ENCODE measurements around the gene CALML5.

The CALML5 gene

GRCh38 chr10:5460468-5461202, 38.7 kb downstream of the CALML5 start:
- no peak for DNase-seq

- no peak for DNase-seq
Observed at GRCh38 chr10:5458949-5459747, 40.2 kb downstream of the CALML5 start.

GRCh38 chr10:5458425-5458824, 40.9 kb downstream of the CALML5 start:
- DNase-seq, result no peak

- no peak for DNase-seq
Observed at GRCh38 chr10:5457741-5458140, 41.6 kb downstream of the CALML5 start.

- DNase-seq, result no peak
Observed at GRCh38 chr10:5456563-5456962, 42.8 kb downstream of the CALML5 start.

GRCh38 chr10:5453749-5454489, 45.5 kb downstream of the CALML5 start:
- DNase-seq, result no peak

- no peak for DNase-seq
Observed at GRCh38 chr10:5450605-5451384, 48.6 kb downstream of the CALML5 start.

GRCh38 chr10:5449823-5450222, 49.5 kb downstream of the CALML5 start:
- DNase-seq, result no peak

GRCh38 chr10:5449227-5449626, 50.1 kb downstream of the CALML5 start:
- no peak for DNase-seq

Data from stimulated activated CD4-positive, alpha-beta T cell treated with anti-CD3 and anti-CD28 coated beads, Interleukin-4, amount 100 ng/mL, for 1 hour (primary cell).